ENCODE measurements around the gene ELMOD2.
"Not testable (repeated sequence)": the region's sequence is repeated elsewhere in the genome, so short reads cannot be mapped to it uniquely, and the experiment has no call there.

The ELMOD2 gene
- total RNA-seq, result 20.3 to 51.9 (median 27.8) reads per million in 3 experiments

GRCh38 chr4:140523857-140524742, at the start of gene ELMOD2:
ELMOD2 (plus strand) TSS chr4:140524168; CDS start chr4:140525429, 1,261 bp downstream.
- peak; percentile 97 for DNase-seq

DNA sequence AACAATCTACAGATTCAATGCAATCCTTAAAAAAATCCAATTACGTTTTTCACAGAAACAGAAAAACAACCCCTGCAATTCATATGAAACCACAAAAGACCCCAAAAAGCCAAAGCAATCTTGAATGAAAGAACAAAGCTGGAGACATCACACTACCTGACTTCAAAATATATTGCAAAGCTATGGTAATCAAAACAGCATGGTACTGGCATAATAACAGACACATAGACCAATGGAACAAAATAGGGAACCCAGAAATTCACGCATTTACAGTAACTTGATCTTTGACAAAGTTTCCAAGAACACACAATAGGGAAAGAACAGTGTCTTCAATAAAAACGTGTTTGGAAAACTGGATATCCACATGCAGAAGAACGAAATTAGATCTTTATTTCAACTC, 40.5 kb upstream of the ELMOD2 start:
- DNase-seq, result no peak

- no peak for DNase-seq
Observed at GRCh38 chr4:140485939-140486338, 38.0 kb upstream of the ELMOD2 start.

DNA sequence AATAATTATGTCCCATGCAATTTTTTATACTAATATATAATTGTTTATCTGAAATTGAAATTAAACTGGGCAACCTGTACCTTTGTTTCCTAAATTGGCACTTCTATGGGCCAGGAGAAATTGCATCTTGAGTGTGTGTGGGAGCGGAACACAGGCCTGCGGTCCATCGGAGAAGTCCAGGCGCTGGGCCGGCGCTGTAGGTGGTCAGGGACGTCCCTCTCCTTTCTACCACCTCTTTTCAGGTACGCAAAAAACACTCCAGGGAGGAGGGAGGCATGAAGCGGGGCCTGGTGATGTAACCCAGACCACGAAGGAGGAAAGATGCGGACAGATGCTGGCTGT, 26.6 kb upstream of the ELMOD2 start:
- DNase-seq, result no peak

GRCh38 chr4:140497747-140498636, 26.0 kb upstream of the ELMOD2 start, which contains the start of gene MGAT4D:
MGAT4D (minus strand) TSS chr4:140498293; CDS start chr4:140498222, 71 bp downstream.
- DNase-seq, result no peak

- DNase-seq, result no peak
Observed at GRCh38 chr4:140499391-140499790, 24.6 kb upstream of the ELMOD2 start.

GRCh38 chr4:140504261-140504660, 19.7 kb upstream of the ELMOD2 start:
- DNase-seq, result no peak

- not testable (repeated sequence) for DNase-seq
Observed at GRCh38 chr4:140513765-140514164, 10.2 kb upstream of the ELMOD2 start.

DNA sequence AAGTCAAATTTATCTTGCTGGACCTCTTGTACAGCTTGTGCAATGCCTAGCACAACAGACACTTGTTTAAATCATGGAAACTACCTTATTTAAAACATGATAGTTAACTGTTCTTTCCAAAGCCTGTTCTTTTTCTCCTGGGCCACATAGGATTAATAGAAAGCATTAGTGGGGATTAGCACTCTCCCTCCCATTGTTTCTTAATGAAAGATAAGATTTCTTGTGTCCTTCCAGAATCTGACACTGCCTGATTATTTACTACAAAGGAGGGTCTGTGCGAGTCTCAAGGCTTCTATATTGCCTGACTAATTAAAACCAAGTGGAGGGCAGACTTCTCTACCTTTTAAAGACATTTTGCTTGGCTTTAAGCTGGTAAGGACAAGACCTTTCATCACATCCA, 8.5 kb upstream of the ELMOD2 start:
- no peak for DNase-seq

DNA sequence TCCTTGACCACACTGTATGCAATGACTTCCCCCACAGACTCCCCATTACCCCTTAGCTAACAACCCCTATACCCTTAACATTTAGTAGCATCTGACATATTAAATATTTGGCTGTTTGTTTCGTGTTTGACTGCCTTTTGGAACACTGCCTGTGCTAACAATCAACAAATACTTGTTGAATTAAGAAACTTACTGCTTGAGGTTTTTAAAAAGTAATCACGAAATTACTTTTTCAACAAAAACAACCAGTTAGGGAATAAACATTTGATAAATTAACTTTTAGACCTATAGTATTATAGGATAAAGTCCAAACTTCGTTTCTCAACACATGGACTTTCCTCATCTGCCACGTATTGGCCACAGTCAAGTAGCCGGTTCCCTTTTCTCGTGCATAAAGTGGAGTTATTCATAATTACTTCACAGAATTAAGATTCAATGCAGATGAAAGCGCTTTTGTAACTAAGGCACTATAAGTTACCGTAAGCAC, 555 bp upstream of the ELMOD2 start:
- no peak for DNase-seq

GRCh38 chr4:140529434-140529833, 5.5 kb downstream of the ELMOD2 start:
- DNase-seq, result no peak

DNA sequence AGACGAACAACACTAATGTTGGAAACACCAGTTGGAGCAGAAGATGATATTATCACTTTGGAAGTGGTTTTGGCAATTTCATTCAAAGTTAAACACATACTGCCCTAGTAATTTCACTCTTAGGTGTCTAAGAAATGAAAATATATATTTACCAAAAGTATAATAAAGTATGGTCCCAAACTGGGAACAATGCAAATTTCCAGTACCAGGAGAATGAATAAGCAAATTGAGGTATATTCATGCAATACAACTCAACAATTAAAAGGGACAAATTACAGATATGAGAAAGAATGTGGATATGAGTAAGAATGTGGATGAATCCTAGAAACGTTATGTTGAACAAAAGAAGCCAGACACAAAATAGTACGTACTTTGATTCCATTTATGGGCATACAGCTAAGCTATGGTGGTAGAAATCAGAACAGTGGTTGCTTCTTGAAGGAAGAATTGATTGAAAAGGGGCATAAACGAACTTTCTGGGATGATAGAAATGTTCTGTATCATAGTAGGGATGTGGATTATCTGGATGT, 10.0 kb downstream of the ELMOD2 start:
- DNase-seq, result no peak

DNA sequence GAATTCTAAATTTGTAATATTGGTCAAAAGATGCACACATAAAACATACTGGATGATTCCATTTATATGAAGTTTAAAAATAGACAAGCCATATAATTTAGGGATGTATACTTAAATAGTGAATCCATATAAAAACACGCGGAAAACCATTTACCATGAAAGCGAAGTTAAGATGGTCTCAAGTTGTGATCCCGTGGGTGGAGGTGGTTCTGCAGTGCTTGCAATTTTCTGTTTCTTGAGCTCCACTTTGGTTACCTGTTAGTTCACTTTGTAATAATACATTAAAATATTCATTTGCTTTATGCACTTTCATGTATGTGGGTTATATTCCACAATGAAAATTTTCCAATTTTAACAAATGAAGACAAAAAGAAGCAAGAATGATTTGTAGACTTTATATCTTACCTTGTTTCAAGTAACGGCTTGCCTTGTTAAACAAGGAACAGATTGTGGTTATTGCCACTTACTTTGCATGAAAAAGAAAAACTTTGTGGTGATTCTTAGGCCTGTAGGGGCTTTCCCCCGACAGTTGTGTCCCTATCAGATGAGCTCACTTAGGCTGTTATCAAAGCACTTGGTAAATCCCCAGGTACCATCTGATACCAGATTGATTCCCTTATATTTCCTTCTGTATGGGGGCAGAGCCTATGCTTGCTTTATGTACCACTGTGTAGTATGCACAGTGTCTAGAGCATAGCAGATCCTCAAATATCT, 32.6 kb downstream of the ELMOD2 start:
- peak; percentile 47 for DNase-seq

GRCh38 chr4:140557831-140558435, 34.0 kb downstream of the ELMOD2 start:
- no peak for DNase-seq

GRCh38 chr4:140559696-140560095, 35.7 kb downstream of the ELMOD2 start:
- no peak for DNase-seq

DNA sequence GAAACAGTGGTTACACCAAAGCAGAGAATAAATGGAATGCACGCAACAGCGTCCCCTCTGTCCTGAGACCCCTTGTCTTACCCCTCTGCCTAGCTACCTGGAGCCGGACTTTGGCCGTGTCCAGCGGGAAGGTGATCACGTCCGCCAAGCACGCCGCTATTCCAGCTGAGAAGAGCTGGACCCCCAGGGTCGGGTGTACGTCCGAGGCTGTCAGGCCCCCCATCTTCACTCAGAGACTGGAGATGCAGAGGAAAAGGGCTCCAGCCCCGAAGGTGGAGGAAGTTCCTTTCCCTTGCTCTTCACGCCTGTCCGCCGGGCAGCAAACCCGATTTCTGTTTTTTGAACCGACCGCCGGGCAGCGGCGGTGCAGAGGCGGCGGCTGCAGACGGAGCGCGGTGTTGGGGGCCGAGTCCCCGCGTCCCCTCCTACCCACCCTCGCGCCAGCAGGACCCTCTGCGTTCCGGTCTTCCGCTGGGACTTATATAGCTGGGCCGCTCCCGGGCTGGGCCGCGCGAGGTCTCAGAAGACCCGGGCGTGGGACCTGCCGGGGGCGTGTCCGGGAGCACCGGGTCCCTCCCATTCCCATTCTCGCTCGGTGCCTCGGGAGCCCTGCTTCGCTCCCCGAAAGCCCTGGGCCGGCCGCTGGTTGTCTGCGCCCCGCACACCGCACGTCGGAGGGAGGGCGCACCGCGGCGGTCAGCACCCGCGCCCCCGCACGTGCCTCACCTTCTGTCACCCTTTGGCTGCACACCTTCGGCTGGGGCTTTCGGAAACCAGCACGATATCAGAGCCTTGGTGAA, 44.7 kb downstream of the ELMOD2 start, which contains the start of gene UCP1:
TSS of gene UCP1 (minus strand) at position 455 of the 800 bp plus-strand sequence. CDS start at position 223, 232 bp downstream.
- DNase-seq, result no peak

DNA sequence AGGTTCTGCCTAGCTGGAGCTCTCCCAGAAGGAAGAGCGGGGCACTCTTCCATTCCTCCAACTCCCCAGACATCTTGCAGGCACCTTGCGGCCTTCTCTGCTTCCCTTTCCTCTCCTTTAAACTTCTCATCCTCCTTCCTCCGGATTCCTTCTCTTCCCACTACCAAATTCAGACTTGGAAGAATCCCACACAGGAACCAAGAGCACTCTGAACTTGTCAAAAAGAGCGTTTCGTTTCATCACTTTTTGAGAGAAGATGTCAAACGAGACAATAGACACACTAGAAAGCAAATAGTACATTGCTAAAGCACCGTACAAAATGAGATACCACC, 45.3 kb downstream of the ELMOD2 start:
- DNase-seq, result no peak

- no peak for DNase-seq
Observed at GRCh38 chr4:140571620-140572019, 47.7 kb downstream of the ELMOD2 start.

DNA sequence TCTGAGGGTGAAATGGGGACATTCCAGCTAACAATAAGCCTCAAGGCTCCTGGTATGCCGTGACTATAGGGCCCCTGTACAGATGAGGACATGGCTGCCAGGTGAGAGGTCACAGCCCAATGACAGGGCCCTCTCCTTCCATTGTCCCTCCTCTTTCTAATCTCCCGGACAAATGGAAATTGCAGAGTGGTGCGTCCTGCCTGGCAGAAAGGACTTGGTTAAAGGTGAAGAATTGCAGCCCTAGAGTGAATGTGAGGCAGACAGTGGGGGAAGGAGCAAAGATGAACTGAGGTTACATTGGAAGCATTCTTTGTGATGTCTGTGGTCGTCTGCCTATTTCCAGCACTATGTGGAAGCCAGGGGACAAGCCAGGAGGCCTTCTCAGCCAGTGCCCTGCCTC, 51.5 kb downstream of the ELMOD2 start:
- DNase-seq, result no peak

DNA sequence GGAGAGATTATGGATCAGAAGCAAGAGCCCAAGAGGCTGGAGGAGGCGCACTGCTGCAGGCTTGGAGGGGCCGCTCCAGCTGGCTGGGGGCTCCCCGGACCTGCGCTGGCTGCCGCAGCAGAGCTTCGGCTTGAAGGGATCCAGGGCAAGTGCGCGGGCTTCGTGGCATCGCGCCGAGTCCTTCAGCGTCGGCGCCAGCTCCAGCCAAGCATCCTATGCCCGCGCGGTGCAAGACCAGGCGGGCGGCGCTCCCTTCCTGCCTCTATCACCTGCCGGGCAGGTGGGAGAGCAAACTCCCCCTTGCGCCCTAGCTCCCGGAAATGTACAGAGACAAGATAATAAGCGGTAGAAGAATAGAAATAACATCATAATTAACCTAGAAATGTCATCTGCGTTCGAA, 55.3 kb downstream of the ELMOD2 start:
- DNase-seq, result no peak

GRCh38 chr4:140581078-140581477, 57.1 kb downstream of the ELMOD2 start:
- DNase-seq, result no peak
